ENCODE results near the gene MSMP.

- no peak for TF ChIP-seq CTCF (conservative IDR thresholded peaks at IDR 0.05 in 1 of 2, IDR thresholded peaks at IDR 0.05 in 1 of 2; ENCODE audit: low read depth in 1 of 2, low read length in 2 of 2)
- no peak for TF ChIP-seq EZH2 (IDR thresholded peaks at IDR 0.05; ENCODE audit: low read length, missing control alignments)
Measured at GRCh38 chr9:35746583-35746982, 7.5 kb downstream of the MSMP start.
